GM11168 (cell line): ENCODE measurements around the gene AIFM3.
"Not testable (repeated sequence)": the region's sequence is repeated elsewhere in the genome, so short reads cannot be mapped to it uniquely, and the experiment has no call there.

Experiments used
- in situ Hi-C: fragments of 300-500 bp; cut with MboI; formaldehyde crosslinking; loops from one replicate; pipeline ENCODE4 v1.12.0; 2022; ENCODE audit warnings: low sequenced_read_pairs; ENCODE audit not compliant: unreplicated experiment

The AIFM3 gene

GRCh38 chr22:20999350-21000206, 32.5 kb downstream of the AIFM3 start:
- in situ Hi-C loops: no loop called here

GRCh38 chr22:21000207-21000986, 33.3 kb downstream of the AIFM3 start:
- in situ Hi-C loops: no loop called here

- in situ Hi-C loops: no loop called here
Measured at GRCh38 chr22:21000987-21001600, 34.0 kb downstream of the AIFM3 start.

GRCh38 chr22:21001601-21002325, 34.7 kb downstream of the AIFM3 start, which contains the start of gene THAP7:
TSS of gene THAP7 (minus strand) at chr22:21002118. CDS start at chr22:21001911, 207 bp downstream.
- in situ Hi-C loops: no loop called here

GRCh38 chr22:21003782-21004181, 36.7 kb downstream of the AIFM3 start:
- in situ Hi-C loops: no loop called here

- in situ Hi-C loops: not testable (repeated sequence)
Measured at GRCh38 chr22:21009208-21009607, 42.2 kb downstream of the AIFM3 start.

GRCh38 chr22:21009638-21010425, 42.8 kb downstream of the AIFM3 start:
- in situ Hi-C loops: no loop called here

GRCh38 chr22:21010426-21011113, 43.5 kb downstream of the AIFM3 start:
- in situ Hi-C loops: no loop called here

GRCh38 chr22:21012446-21013407, 45.7 kb downstream of the AIFM3 start:
- in situ Hi-C loops: no loop called here

GRCh38 chr22:21013657-21014201, 46.7 kb downstream of the AIFM3 start:
- in situ Hi-C loops: no loop called here

GRCh38 chr22:21014202-21014725, 47.2 kb downstream of the AIFM3 start:
- in situ Hi-C loops: no loop called here

- in situ Hi-C loops: no loop called here
Measured at GRCh38 chr22:21014726-21015465, 47.8 kb downstream of the AIFM3 start, which contains the start of gene P2RX6. TSS of gene P2RX6 (plus strand) at chr22:21015165. CDS start at chr22:21015175, 10 bp downstream.

GRCh38 chr22:21015466-21016006, 48.5 kb downstream of the AIFM3 start:
- in situ Hi-C loops: no loop called here

GRCh38 chr22:21016644-21017420, 49.8 kb downstream of the AIFM3 start:
- in situ Hi-C loops: no loop called here

GRCh38 chr22:21018314-21018713, 51.3 kb downstream of the AIFM3 start:
- in situ Hi-C loops: no loop called here
